ENCODE data around the gene RETSAT.
"Not testable (repeated sequence)": the region's sequence is repeated elsewhere in the genome, so short reads cannot be mapped to it uniquely, and the experiment has no call there.

DNA sequence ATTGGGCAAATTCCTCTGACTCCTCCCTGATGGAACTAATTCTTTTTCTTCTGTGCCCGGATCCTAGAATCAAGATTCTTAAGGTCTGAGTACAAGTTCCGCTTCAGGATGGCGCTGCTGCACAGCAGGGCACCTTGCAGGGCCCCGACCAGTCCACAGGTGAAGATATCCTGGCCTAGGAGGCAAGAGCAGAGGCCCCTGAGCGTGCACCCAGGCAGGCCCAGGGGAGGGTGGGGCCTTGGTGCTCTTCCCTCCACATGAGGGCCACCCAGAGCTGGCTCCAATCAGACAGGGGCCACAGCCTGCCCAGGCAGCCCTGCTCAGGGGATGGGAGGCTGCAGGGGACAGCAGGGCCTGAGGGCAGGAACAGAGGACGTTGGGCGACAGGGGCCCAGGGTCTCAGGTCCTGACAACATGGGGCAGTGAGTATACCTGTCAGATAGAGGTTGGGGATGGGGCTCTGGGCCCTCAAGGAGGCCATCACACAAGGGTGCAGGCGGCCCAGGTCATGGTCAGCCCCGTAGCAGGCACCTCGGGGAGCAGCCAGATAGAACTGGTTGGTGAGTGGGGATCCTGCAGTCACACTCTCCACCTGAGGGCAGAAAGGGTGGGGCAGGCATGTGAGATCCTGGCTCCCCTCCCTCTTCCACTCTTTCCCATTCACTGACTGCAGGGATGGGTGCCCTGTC lies 11.0 kb downstream of the RETSAT start:
- not testable (repeated sequence) for TF ChIP-seq ZBTB20 (CRISPR knock-in tag; IDR thresholded peaks at IDR 0.05; ENCODE audit: borderline replicate concordance, low read depth); TCF7L2 (IDR thresholded peaks at IDR 0.05; ENCODE audit: low read depth, low read length); BCL3 (CRISPR knock-in tag; IDR thresholded peaks at IDR 0.05); JUND (CRISPR knock-in tag; IDR thresholded peaks at IDR 0.05); ZKSCAN8 (CRISPR knock-in tag; IDR thresholded peaks at IDR 0.05; ENCODE audit: borderline replicate concordance); CEBPB (IDR thresholded peaks at IDR 0.05; ENCODE audit: borderline replicate concordance, low read depth, low read length); CTCF (CRISPR knock-in tag; IDR thresholded peaks at IDR 0.05); REST (IDR thresholded peaks at IDR 0.05; ENCODE audit: borderline replicate concordance in 1 of 2, low read depth in 1 of 2, low read length in 2 of 2); MXD4 (CRISPR knock-in tag; IDR thresholded peaks at IDR 0.05); THYN1 (CRISPR knock-in tag; IDR thresholded peaks at IDR 0.05; ENCODE audit: borderline replicate concordance, low read depth); NR3C1 (CRISPR knock-in tag; IDR thresholded peaks at IDR 0.05); PRDM15 (CRISPR knock-in tag; IDR thresholded peaks at IDR 0.05)
- TF ChIP-seq, protein P1, sequence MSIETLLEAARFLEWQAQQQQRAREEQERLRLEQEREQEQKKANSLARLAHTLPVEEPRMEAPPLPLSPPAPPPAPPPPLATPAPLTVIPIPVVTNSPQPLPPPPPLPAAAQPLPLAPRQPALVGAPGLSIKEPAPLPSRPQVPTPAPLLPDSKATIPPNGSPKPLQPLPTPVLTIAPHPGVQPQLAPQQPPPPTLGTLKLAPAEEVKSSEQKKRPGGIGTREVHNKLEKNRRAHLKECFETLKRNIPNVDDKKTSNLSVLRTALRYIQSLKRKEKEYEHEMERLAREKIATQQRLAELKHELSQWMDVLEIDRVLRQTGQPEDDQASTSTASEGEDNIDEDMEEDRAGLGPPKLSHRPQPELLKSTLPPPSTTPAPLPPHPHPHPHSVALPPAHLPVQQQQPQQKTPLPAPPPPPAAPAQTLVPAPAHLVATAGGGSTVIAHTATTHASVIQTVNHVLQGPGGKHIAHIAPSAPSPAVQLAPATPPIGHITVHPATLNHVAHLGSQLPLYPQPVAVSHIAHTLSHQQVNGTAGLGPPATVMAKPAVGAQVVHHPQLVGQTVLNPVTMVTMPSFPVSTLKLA (IDR thresholded peaks at IDR 0.05), result not testable (repeated sequence)

Data from HepG2 (cell line).